Posterior vena cava (tissue), 2 donors: ENCODE data around the gene MYL3. TPM values are rescaled to one million over a fixed set of nuclear protein-coding genes. Genes with fewer than 3 reads are reported as not detected.
A peak's percentile ranks its signal among the peaks of the same experiment; 100 is the strongest.

Experiments used
- DNase-seq: peaks from one replicate; pipeline ENCODE4 v3.0.0-alpha.2; 2020; ENCODE audit warnings: low spot score
- intact Hi-C, 2 donors: fragments of 100-400 bp; cut with DNase I; formaldehyde crosslinking; loops; one replicate each; pipeline versions ENCODE4 v1.14.1 to v1.14.2; 2022 to 2023
- total RNA-seq, 2 donors: library from RNA; stranded (reverse); fragmentation: NEBNext Ultra II Directional; extraction: Animal tissue kit (Norgen Biotek cat#: 25700); gene quantifications; one replicate each; pipeline ENCODE4 v1.2.1, GENCODE V29; 2021
- donor health status: DM: yes; HTN: yes; CAD: no.
- donor health status: DM: yes; HTN: yes; CAD: no.

The MYL3 gene
- total RNA-seq, 2 donors from 2014 or later: 3.2 to 5.9 TPM

- DNase-seq: peak; percentile 76
- intact Hi-C loops: no loop called here
Observed at GRCh38 chr3:46901591-46902187, 38.4 kb upstream of the MYL3 start.

GRCh38 chr3:46901061-46901460 is 37.8 kb upstream of the MYL3 start:
- intact Hi-C loops: no loop called here
- peak; percentile 61 for DNase-seq

- DNase-seq: peak; percentile 57
- intact Hi-C loops: no loop called here
Observed at GRCh38 chr3:46900356-46900755, 37.1 kb upstream of the MYL3 start.

DNA sequence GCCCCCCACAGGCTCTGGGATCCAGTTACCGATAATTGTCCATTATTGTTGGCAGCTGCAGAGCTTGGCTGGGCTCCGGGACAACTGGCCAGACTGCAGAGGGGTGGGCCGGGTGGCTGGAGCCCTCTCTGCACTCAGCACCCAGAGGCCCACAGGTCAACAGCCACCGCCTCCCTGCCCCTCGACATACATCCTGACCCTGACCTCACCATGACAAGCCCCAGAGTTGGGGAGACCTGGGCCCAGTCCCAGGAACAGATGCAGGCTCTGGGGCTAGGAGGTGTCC is 36.7 kb upstream of the MYL3 start:
- intact Hi-C loops: no loop called here
- peak; percentile 80 for DNase-seq

GRCh38 chr3:46899151-46900006 is 36.1 kb upstream of the MYL3 start:
- intact Hi-C loops: loop anchor here in 1 of 2 donors (5.0 kb wide), 2 partner anchors 37 to 192 kb away; partner anchors contain the start of gene MYL3
- peak; percentile 75 for DNase-seq

GRCh38 chr3:46898321-46899150 is 35.3 kb upstream of the MYL3 start:
- intact Hi-C loops: loop anchor here in 1 of 2 donors (5.0 kb wide), 2 partner anchors 36 to 191 kb away; partner anchors contain the start of gene MYL3
- DNase-seq: peak; percentile 80

- DNase-seq: peak; percentile 51
- intact Hi-C loops: loop anchor here in 1 of 2 donors (5.0 kb wide), 2 partner anchors 36 to 191 kb away; partner anchors contain the start of gene MYL3
Observed at GRCh38 chr3:46897829-46898320, 34.6 kb upstream of the MYL3 start.

GRCh38 chr3:46897031-46897430 is 33.8 kb upstream of the MYL3 start:
- intact Hi-C loops: loop anchor here in 1 of 2 donors (5.0 kb wide), 2 partner anchors 35 to 190 kb away; partner anchors contain the start of gene MYL3
- peak; percentile 43 for DNase-seq

- intact Hi-C loops: loop anchor here in 1 of 2 donors (5.0 kb wide), 2 partner anchors 34 to 189 kb away; partner anchors contain the start of gene MYL3
- DNase-seq: peak; percentile 49
Observed at GRCh38 chr3:46896386-46896785, 33.1 kb upstream of the MYL3 start.

DNA sequence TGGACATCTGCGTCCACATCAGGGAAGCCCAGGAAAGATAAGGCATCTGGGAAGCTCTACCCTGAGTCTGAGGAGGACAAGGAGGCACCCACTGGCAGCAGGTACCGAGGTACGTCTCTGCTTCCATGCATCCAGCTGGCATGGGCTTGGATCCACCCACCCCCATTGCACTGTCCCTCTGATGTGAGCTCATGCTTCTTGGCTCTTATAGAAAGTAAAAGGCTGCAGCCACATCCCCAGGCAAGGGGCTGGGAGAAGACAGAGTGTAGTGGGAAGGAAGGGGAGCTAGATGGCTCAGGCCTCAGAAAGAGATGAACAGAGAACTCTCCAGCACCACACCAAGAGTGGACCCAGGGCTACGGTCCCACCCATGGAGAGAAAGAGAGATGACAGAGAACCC is 32.5 kb upstream of the MYL3 start:
- DNase-seq: peak; percentile 68
- intact Hi-C loops: loop anchor here in 1 of 2 donors (5.0 kb wide), 2 partner anchors 33 to 188 kb away; partner anchors contain the start of gene MYL3

DNA sequence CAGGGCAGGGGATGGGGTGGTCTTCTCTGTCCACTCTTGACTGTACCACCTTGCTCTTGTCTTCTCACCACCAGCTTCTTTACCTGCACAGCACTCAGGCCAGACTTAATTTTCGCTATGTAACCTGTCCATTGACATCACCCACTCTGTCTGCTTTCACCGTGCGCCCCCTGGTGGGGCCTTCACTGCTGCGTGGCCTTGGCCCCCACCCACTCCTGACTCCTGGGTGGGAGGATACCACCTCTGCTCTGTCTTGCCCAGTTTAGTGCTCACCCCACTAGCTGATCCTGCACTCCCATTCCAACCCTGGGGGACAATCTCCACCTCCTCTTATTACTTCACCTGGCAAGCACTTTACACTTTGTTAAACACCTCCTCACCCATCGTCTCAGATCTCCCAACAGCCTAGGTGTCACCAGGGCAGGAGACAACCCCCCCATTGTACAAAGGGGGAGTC is 32.0 kb upstream of the MYL3 start:
- intact Hi-C loops: loop anchor here in 1 of 2 donors (5.0 kb wide), 2 partner anchors 33 to 188 kb away; partner anchors contain the start of gene MYL3
- DNase-seq: peak; percentile 90

- intact Hi-C loops: no loop called here
- DNase-seq: no peak
Observed at GRCh38 chr3:46894256-46894655, 31.0 kb upstream of the MYL3 start.

DNA sequence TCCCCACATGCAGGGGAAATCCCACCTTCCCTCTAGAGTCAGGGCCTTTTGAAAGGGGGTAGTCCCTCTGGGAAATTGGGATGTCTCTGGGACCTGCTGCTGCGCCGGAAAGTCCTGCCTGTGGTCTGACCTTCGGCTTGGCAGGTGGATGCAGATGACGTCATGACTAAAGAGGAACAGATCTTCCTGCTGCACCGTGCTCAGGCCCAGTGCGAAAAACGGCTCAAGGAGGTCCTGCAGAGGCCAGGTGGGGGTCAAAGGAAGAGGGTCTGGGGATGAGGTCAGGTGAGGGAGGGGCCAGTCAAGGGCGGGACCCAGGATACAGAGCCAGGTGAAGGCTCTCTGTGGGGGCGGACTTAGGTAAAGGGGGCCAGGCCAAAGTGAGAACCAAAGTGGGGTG is 30.5 kb upstream of the MYL3 start:
- intact Hi-C loops: no loop called here
- peak; percentile 81 for DNase-seq

DNA sequence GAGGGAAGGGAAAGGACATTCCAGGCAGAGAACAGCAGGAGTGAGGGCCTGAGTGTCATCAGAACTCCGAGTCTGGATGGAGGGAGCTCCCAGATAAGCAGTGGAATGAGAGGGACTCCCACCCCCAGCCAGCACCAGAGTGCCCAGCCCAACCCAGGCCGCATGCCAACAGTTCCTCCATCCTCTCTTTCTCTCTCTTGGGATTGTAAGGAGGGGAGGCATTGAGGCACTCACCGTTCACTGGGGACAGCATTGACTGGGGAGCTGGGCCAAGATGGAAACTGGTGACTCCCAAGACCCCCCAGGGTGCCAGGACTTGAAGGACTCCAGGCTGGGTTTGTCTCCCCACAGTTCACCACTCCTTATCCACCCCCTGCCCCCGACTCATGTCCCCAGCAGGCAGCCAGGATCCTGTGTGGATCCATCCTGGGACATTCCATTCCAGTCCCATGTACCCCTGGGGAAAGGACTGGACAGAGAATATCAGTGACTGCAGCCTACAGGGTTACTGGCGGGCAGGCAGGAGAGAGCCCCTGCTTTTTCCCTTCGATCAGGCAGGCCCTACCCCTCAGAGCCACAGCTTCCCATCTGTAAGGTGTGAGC is 30.0 kb upstream of the MYL3 start:
- intact Hi-C loops: no loop called here
- DNase-seq: no peak

DNA sequence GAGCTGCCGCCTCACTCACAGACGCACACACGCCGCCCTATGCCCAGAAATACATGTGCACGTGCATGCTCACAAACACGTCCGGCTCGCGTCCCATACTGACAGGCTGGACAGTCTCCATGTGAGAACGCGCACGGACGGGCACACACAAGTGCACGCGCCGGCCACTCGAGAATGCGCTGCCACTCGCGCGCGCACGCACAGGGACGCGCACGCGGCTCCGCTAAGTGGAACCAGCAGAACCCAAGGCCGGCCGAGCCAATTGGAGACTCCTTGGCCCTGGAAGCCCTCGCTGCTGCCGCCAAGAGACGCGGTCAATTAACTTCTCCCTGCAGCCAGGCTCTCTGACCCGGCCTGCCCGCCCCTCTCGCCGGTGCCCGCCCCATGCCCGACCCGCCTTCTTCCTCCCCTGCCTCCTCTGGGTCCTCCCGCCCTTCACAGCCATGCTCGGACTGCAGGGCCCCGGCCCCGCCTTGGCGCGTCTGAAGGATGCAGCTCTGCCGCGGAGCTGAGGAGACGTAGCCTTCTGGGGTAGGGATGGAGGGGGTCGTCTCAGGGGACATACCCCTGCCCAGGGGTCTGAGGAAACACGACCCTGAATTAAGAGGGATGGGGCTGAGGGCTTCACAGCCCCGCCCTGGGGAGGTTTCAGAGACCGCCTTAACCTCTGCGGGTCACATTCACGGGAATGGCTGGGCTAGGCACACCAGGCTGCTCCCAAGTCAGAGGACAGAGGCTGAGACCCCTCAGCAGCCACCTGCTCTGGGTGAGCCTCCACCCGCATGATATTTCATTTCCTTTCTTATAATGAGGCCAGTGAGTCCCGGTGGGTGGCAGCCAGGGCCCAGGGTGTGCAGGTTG is 29.3 kb upstream of the MYL3 start:
- peak; percentile 94 for DNase-seq
- intact Hi-C loops: no loop called here

GRCh38 chr3:46891132-46891531 is 27.9 kb upstream of the MYL3 start:
- intact Hi-C loops: no loop called here
- no peak for DNase-seq

DNA sequence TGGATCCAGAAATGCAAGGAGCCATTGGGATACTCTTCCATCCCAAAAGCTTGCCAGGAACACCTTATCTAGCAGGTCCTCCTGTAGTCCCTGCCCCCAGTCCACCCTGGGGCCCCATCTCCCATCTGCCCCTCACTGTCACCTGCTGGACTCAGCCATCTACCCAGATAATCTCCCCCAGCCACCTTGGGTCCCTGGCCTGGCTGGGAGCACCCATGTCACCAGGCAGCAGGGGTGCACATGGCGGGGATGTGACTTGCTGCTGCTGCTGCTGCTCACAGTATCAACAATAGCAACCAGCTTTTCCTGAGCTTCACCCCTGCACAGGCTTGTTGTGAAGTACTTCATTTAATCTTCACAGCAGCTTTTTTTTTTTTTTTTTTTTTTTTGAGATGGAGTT is 26.9 kb upstream of the MYL3 start:
- intact Hi-C loops: no loop called here
- no peak for DNase-seq
